Measurements from ENCODE around the gene GP1BB.

Gene GP1BB

GRCh38 chr22:19710769-19711106 is 12.6 kb upstream of the GP1BB start:
- Histone ChIP-seq H3K36me3 (ENCODE audit: insufficient read depth, low read length) (no peaks in the 10 kb centered on the region), H3K27me3 (ENCODE audit: insufficient read depth, low read length, poor library complexity) (no peaks in the 10 kb centered on the region), H3K9me3 (ENCODE audit: insufficient read depth, low read length, severe bottlenecking) (no peaks in the 10 kb centered on the region), H3K27ac (ENCODE audit: low read length) (no peak overlapping the region), H4K20me1 (ENCODE audit: insufficient read depth, low read length) (no peaks in the 10 kb centered on the region; the same call in none of the 2 replicates), H3K9ac (ENCODE audit: low read depth, low read length) (no peak overlapping the region), H3K4me2 (ENCODE audit: insufficient read depth, low read length) (no peak overlapping the region), H3K4me1 (ENCODE audit: insufficient read depth, low read length) (no peaks in the 10 kb centered on the region), H2AFZ (ENCODE audit: low read depth, low read length) (no peak overlapping the region), H3K79me2 (ENCODE audit: insufficient read depth, low read length) (no peaks in the 10 kb centered on the region), H3K4me3 (ENCODE audit: low read depth in 1 of 2, low read length in 2 of 2) (no peak overlapping the region)
- DNase-seq (no peak), ATAC-seq (ENCODE audit: insufficient read depth, low read depth) (no peak)
- TF ChIP-seq CTCF (IDR thresholded peaks at IDR 0.05; ENCODE audit: borderline replicate concordance, extremely low read depth, low read length, poor library complexity, severe bottlenecking) (no peak), EZH2 (IDR thresholded peaks at IDR 0.05; ENCODE audit: borderline replicate concordance, low read depth, low read length, severe bottlenecking) (no peak)

- Histone ChIP-seq H3K9ac (ENCODE audit: low read depth, low read length) (no peak overlapping the region), H3K4me3 (ENCODE audit: low read depth in 1 of 2, low read length in 2 of 2) (no peak overlapping the region), H2AFZ (ENCODE audit: low read depth, low read length) (no peak overlapping the region), H3K9me3 (ENCODE audit: insufficient read depth, low read length, severe bottlenecking) (no peaks in the 10 kb centered on the region), H3K27me3 (ENCODE audit: insufficient read depth, low read length, poor library complexity) (no peaks in the 10 kb centered on the region), H3K36me3 (ENCODE audit: insufficient read depth, low read length) (no peaks in the 10 kb centered on the region), H3K4me2 (ENCODE audit: insufficient read depth, low read length) (no peak overlapping the region), H3K79me2 (ENCODE audit: insufficient read depth, low read length) (no peaks in the 10 kb centered on the region), H3K4me1 (ENCODE audit: insufficient read depth, low read length) (peaks cover 9% of the 10 kb centered on the region), H3K27ac (ENCODE audit: low read length) (no peak overlapping the region), H4K20me1 (ENCODE audit: insufficient read depth, low read length) (no peaks in the 10 kb centered on the region; the same call in none of the 2 replicates)
- ATAC-seq (ENCODE audit: insufficient read depth, low read depth) (no peak), DNase-seq (no peak)
- TF ChIP-seq CTCF (IDR thresholded peaks at IDR 0.05; ENCODE audit: borderline replicate concordance, extremely low read depth, low read length, poor library complexity, severe bottlenecking): no peak
Measured at GRCh38 chr22:19713245-19713644, 10.1 kb upstream of the GP1BB start.

- Histone ChIP-seq H3K9ac (ENCODE audit: low read depth, low read length) (no peak overlapping the region), H3K9me3 (ENCODE audit: insufficient read depth, low read length, severe bottlenecking) (no peaks in the 10 kb centered on the region), H3K79me2 (ENCODE audit: insufficient read depth, low read length) (no peaks in the 10 kb centered on the region), H3K4me1 (ENCODE audit: insufficient read depth, low read length) (peaks cover 14% of the 10 kb centered on the region), H3K4me2 (ENCODE audit: insufficient read depth, low read length) (no peak overlapping the region), H3K4me3 (ENCODE audit: low read depth in 1 of 2, low read length in 2 of 2) (no peak overlapping the region), H3K27ac (ENCODE audit: low read length) (no peak overlapping the region), H3K36me3 (ENCODE audit: insufficient read depth, low read length) (no peaks in the 10 kb centered on the region), H4K20me1 (ENCODE audit: insufficient read depth, low read length) (no peaks in the 10 kb centered on the region; the same call in none of the 2 replicates), H2AFZ (ENCODE audit: low read depth, low read length) (no peak overlapping the region), H3K27me3 (ENCODE audit: insufficient read depth, low read length, poor library complexity) (no peaks in the 10 kb centered on the region)
- ATAC-seq (ENCODE audit: insufficient read depth, low read depth) (no peak), DNase-seq (no peak)
- TF ChIP-seq EZH2 (IDR thresholded peaks at IDR 0.05; ENCODE audit: borderline replicate concordance, low read depth, low read length, severe bottlenecking): no peak
- TF ChIP-seq CTCF (IDR thresholded peaks at IDR 0.05; ENCODE audit: borderline replicate concordance, extremely low read depth, low read length, poor library complexity, severe bottlenecking): no peak
Measured at GRCh38 chr22:19713650-19714311, 9.6 kb upstream of the GP1BB start.

All from DND-41 (cell line).